Amniotic stem cell (primary cell): ENCODE data around the gene CHST9.
"Not testable (repeated sequence)": the region's sequence is repeated elsewhere in the genome, so short reads cannot be mapped to it uniquely, and the experiment has no call there.

ENCODE experiments used
- DNase-seq: peaks from one replicate; lab custom pipeline; 2025; lab: John Stamatoyannopoulos, UW

The CHST9 gene

GRCh38 chr18:27185025-27185763 is at the start of gene CHST9:
Gene CHST9 (minus strand): TSS chr18:27185308. CDS start chr18:27142809, 42,499 bp downstream.
- no peak for DNase-seq

DNA sequence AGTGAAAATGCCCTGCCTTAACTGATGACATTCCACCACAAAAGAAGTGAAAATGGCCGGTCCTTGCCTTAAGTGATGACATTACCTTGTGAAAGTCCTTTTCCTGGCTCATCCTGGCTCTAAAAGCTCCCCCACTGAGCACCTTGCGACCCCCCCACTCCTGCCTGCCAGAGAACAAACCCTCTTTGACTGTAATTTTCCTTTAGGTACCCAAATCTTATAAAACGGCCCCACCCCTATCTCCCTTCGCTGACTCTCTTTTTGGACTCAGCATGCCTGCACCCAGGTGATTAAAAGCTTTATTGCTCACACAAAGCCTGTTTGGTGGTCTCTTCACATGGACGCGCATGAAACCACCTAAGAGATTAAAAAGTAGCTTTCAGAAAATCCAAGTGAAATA is 47.2 kb upstream of the CHST9 start:
- not testable (repeated sequence) for DNase-seq

DNA sequence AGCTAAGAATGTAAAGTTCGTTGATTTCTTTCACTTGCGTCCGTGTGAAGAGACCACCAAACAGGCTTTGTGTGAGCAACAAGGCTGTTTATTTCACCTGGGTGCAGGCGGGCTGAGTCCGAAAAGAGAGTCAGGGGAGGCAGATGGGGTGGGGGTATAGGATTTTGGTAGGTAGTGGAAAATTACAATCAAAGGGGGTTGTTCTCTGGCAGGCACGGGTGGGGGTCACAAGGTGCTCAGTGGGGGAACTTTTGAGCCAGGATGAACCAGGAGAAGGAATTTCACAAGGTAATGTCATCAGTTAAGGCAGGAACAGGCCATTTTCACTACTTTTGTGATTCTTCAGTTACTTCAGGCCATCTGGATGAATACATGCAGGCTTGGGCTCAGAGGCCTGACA is 46.6 kb upstream of the CHST9 start:
- not testable (repeated sequence) for DNase-seq

- not testable (repeated sequence) for DNase-seq
These were observed 46.1 kb upstream of the CHST9 start for GRCh38 chr18:27231221-27231620.

GRCh38 chr18:27227721-27228120 is 42.6 kb upstream of the CHST9 start:
- DNase-seq = no peak

DNA sequence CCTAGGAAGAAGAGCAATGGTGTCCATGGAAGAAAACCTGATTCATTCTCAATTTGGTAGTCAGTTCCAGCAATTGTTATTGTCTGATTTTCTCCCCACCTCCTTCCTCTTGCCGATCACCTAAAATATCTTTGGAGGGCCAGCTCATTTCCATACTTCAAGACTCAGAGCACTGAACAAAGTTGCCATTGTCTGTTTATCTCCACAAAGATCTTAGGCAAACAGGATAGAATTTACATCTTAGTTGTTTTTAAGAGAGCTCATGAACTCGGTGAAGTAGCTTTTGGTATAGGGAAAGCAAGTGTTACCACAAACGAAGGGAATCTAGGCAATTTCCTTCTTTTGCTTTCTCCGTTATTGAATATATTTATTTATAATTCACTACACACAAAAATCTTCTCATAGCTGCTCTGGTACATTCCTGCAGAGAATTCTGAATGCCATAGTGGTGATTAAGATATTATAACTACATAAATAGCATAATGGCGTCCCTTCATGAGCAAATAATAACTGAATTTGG is 41.5 kb upstream of the CHST9 start:
- no peak for DNase-seq

DNA sequence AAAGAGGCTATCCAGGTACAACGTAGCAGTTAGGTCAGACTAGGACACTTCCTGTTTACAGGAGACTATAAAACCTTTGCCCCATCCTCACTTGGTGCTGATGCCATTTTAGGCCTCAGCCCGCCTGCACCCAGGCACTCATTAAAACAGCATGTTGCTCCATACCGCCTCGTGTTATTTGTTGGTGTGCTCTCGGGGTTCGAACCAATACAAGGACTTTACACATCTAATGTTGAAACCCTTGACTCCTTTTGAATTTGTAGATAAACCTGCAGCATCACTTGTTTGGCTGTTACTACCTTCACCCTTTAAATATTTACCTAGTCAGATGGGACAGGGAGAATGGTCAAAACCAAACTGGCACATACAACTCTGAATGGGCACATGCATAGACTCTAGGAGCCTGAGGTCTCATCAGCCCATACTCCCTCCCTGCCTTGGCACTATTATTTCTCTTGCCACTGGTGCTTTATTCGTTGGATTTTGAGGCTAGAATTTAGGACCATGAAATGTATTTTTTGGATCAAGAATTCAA is 40.9 kb upstream of the CHST9 start:
- DNase-seq = no peak

GRCh38 chr18:27223526-27224291 is 38.6 kb upstream of the CHST9 start:
- DNase-seq = no peak

- no peak for DNase-seq
These were observed 29.7 kb upstream of the CHST9 start for GRCh38 chr18:27214831-27215230.

DNA sequence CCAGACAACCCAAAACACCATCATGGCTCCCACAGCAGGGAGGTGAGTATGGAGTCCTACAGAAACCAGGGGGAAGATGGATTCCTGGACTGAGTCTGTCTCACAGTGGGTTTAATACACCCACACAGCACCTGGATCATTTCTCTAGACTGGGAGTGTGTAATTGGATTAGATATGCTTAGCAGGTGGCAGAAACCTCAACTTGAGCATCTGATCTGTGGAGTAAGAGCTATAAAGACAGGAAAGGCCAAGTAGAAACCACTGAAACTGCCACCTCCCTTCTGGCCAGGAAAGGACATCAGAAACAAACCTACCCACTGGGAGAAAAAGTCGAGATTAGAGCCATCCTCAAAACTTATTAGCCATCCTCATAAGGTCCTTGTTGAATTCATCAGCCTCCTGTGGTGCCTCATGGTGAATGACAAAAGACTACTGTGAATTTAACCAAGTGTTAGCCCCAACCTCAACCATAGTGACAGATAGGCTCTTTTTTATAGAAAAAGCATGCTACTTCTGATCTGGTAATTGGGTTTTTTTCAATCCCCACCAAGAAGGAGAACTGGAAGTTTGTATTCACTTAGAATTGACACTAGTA is 28.1 kb upstream of the CHST9 start:
- no peak for DNase-seq

- DNase-seq = no peak
These were observed 26.5 kb upstream of the CHST9 start for GRCh38 chr18:27211569-27211968.

GRCh38 chr18:27206411-27206810 is 21.3 kb upstream of the CHST9 start:
- DNase-seq = no peak

- no peak for DNase-seq
These were observed 17.6 kb upstream of the CHST9 start for GRCh38 chr18:27202741-27203140.

DNA sequence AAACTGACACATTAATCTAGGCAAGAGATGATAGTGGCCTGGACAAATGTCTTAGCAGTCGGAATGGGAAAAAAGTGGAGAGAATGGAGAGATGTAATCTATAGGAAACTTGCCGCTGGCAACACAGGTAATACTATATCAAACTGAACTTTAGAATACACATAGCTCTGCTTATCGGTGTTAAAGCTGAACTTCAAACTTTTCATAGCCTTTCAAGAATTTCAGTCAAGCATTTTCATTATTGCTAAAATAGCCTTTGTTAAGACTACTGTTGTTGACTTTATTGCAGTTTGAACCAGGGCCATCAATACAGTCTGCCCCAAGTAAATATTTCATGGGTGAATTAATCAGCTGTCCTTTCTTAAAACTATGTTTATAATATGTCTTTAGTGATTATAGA is 12.9 kb upstream of the CHST9 start:
- no peak for DNase-seq

DNA sequence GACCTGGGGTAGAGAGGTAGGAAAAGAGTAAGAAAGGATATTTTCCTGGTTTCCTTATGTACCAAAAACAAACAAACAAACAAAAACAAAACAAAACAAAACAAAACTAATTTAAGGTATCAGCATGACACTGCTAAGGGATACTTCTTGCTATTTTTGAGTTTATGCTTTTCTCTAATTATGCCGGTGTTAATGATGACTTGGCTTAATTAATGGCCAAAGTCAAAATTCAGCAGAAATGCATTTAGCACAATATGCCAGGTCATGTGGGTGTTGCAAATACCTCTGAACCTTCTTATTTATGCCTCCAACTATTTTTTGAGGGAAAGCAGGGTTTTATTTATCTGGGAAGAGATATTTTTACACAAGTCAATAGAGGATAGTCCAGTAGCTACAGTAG is 3.2 kb upstream of the CHST9 start:
- no peak for DNase-seq

- DNase-seq = no peak
These were observed 789 bp upstream of the CHST9 start for GRCh38 chr18:27185897-27186296.

DNA sequence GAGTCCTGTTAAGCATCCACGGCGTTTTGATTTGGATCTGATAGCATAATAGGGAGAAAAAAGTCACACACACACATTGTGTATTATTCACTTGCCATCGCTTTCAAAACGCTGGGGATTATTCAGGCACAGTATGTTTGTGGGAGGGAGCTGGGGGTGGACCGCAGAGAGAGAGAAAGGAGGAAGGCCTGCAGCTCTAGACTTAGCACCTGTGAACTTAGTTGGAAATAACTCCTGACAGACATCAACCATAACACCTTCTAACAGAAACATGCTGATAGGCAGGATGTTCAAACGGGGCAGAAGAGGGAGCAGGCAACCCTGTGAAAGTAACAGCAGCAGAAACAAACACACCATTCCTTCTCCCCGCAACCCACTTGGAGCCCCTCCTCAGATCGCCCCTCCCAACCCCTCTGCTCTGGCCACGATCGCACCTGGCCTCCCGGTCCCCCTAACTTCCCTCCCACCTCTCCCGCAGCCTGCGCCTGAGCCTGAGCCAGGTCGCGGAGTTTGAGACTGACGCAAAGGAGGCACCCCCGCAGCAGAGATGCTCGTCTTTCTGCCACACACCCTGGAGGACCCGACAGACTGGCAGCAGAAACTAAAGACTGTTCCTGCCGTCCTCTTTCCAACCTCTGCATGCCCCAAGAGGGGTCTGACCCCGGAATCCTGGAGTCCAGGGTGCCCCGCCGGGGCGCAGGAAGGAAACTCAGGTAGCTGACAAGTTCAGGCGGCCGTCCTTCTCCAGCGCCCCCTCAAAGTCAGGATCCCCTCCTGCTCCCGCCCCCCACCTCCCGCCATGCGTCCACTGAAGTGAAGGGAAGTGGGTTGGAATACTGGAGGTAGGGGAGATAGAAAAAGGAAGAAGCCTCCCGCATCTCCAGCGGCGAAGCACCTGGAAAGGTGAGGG is 738 bp downstream of the CHST9 start:
- no peak for DNase-seq

DNA sequence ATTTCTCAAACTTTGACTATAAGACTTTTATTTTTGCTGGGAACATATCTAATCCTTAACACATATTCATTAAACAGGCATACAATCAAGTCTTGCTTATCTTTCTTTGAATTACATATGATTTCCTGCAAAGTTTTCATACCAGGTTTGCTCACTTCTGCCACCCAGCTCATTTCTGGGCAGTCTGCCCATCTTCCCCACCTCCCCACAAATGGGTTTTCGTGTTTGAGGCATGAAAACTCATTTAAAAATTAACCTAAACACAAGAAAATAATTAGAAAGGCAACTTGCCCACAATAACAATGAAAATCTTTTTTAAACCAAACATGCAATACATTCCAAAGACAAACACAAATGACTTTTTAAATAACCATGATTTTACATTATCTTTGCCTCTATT is 3.4 kb downstream of the CHST9 start:
- no peak for DNase-seq

- DNase-seq = no peak
These were observed 6.7 kb downstream of the CHST9 start for GRCh38 chr18:27178424-27178823.

DNA sequence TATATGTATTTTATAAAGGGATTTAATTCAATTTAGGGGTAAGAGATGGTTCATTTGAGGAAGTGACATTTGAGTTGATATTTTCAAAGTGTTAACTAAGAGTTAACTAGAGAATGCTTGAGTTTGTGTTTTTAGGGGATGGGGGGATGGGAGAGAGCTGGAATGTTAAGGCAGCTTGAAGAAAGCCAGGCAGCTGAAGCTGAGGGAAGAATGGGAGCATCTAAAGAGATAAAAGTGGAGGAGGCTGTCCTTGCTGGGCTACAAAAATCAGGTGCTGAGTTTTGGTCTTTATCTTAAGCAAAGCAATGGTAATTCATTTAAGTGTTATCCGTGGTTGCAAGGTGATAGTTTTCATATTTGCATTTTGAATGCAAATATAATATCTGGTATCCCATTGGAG is 9.2 kb downstream of the CHST9 start:
- no peak for DNase-seq

GRCh38 chr18:27175245-27175644 is 9.9 kb downstream of the CHST9 start:
- DNase-seq = no peak

DNA sequence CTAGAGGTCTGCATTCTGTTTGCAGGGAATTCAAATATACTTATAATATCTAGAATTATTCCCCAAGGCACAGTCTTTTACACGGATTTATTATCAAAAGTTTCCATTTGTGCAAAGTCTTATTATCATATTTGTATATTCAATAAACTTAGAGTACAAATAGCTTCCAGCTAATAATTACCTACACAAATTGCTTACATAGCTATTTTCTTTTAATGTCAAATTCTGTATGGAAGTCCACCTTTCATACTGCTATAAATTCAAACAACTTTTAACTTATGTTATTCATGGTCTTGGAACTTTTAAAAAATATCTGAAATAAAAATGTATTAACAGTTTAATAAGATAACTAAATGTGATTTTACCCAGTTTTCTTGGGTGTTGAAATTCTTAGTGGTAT is 13.1 kb downstream of the CHST9 start:
- DNase-seq = no peak
